Globus pallidus (tissue), 1 donor: ENCODE results near the gene MAFB.
A peak's percentile ranks its signal among the peaks of the same experiment; 100 is the strongest.
"Not testable (repeated sequence)": the region's sequence is repeated elsewhere in the genome, so short reads cannot be mapped to it uniquely, and the experiment has no call there.

ENCODE experiments used
- DNase-seq: peaks from one replicate; pipeline ENCODE4 v3.0.0-alpha.2; 2015; ENCODE audit warnings: low spot score

The MAFB gene

GRCh38 chr20:40689100-40689942 is at the start of gene MAFB:
Gene MAFB (minus strand): TSS chr20:40689236. CDS start chr20:40688850, 386 bp downstream.
- peak; percentile 96 for DNase-seq

GRCh38 chr20:40736468-40736867 is 47.4 kb upstream of the MAFB start:
- DNase-seq: not testable (repeated sequence)

GRCh38 chr20:40728996-40729395 is 40.0 kb upstream of the MAFB start:
- DNase-seq: no peak

GRCh38 chr20:40728470-40728869 is 39.4 kb upstream of the MAFB start:
- no peak for DNase-seq

- DNase-seq: no peak
Observed at GRCh38 chr20:40727960-40728359, 38.9 kb upstream of the MAFB start.

GRCh38 chr20:40726776-40727175 is 37.7 kb upstream of the MAFB start:
- no peak for DNase-seq

- no peak for DNase-seq
Observed at GRCh38 chr20:40724566-40724965, 35.5 kb upstream of the MAFB start.

GRCh38 chr20:40720826-40721225 is 31.8 kb upstream of the MAFB start:
- DNase-seq: no peak

- no peak for DNase-seq
Observed at GRCh38 chr20:40720099-40720498, 31.1 kb upstream of the MAFB start.

GRCh38 chr20:40718982-40719729 is 30.1 kb upstream of the MAFB start:
- DNase-seq: no peak

GRCh38 chr20:40718214-40718977 is 29.4 kb upstream of the MAFB start:
- DNase-seq: no peak

GRCh38 chr20:40717343-40717865 is 28.4 kb upstream of the MAFB start:
- no peak for DNase-seq

GRCh38 chr20:40715491-40715890 is 26.5 kb upstream of the MAFB start:
- DNase-seq: no peak

GRCh38 chr20:40714916-40715315 is 25.9 kb upstream of the MAFB start:
- DNase-seq: no peak

GRCh38 chr20:40714109-40714508 is 25.1 kb upstream of the MAFB start:
- no peak for DNase-seq

GRCh38 chr20:40713508-40713907 is 24.5 kb upstream of the MAFB start:
- no peak for DNase-seq

- no peak for DNase-seq
Observed at GRCh38 chr20:40711079-40711478, 22.0 kb upstream of the MAFB start.

- no peak for DNase-seq
Observed at GRCh38 chr20:40710603-40711002, 21.6 kb upstream of the MAFB start.

- no peak for DNase-seq
Observed at GRCh38 chr20:40706977-40707582, 18.0 kb upstream of the MAFB start.

GRCh38 chr20:40705413-40705812 is 16.4 kb upstream of the MAFB start:
- DNase-seq: no peak

GRCh38 chr20:40704828-40705227 is 15.8 kb upstream of the MAFB start:
- no peak for DNase-seq
